K562 (cell line): Measurements from ENCODE around the gene MYO15B. TPM values are rescaled to one million over a fixed set of nuclear protein-coding genes. Genes with fewer than 3 reads are reported as not detected.

Experiments
- BHLHE40 ChIP-seq: IDR thresholded peaks from 2 replicates; pipeline ENCODE4 v1.6.1; 2011; ENCODE audit warnings: low read length, improper control_type of control experiment
- CBX3 ChIP-seq, 2 experiments: IDR thresholded peaks; 1 replicate in 1 of 2; 2 replicates in 1 of 2; pipeline ENCODE4 v1.6.1; 2012; ENCODE audit warnings: inconsistent platforms in 2 of 2, low read length in 2 of 2, borderline replicate concordance in 1 of 2, control low read depth in 1 of 2
- CCNT2 ChIP-seq: IDR thresholded peaks from 2 replicates; pipeline ENCODE4 v1.6.1; 2011; ENCODE audit warnings: borderline replicate concordance, low read depth, mild to moderate bottlenecking, moderate library complexity, mixed read lengths, low read length; ENCODE audit not compliant: insufficient read length; ENCODE audit errors: extremely low read depth
- DEAF1 ChIP-seq: fragments of 450-650 bp; formaldehyde crosslinking; IDR thresholded peaks from 2 replicates; pipeline ENCODE4 v1.4.0; 2020; ENCODE audit warnings: mild to moderate bottlenecking, moderate library complexity
- HDAC2 ChIP-seq: fragments of 450-650 bp; IDR thresholded peaks from 2 replicates; pipeline ENCODE4 v1.6.1; 2016; ENCODE audit warnings: mild to moderate bottlenecking
- MGA ChIP-seq: fragments of 450-650 bp; IDR thresholded peaks from 2 replicates; pipeline ENCODE4 v1.6.1; 2016; ENCODE audit warnings: mild to moderate bottlenecking, moderate library complexity
- PTBP1 ChIP-seq: fragments of 200-400 bp; formaldehyde crosslinking; IDR thresholded peaks from 2 replicates; pipeline ENCODE4 v1.6.1; 2017; ENCODE audit warnings: low read depth, low read length
- SNRNP70 ChIP-seq: fragments of 200-400 bp; formaldehyde crosslinking; optimal IDR thresholded peaks from 2 replicates; pipeline ENCODE3; 2017; ENCODE audit warnings: low read depth, low read length
- TAF1 ChIP-seq: IDR thresholded peaks from 2 replicates; pipeline ENCODE4 v1.6.1; 2011; ENCODE audit warnings: mild to moderate bottlenecking, low read length, moderate library complexity; ENCODE audit not compliant: insufficient read depth, control insufficient read depth, severe bottlenecking; ENCODE audit errors: extremely low read depth
- ZFX ChIP-seq: sonication (generic); formaldehyde crosslinking; IDR thresholded peaks from 2 replicates; pipeline ENCODE4 v1.8.0; 2022; ENCODE audit warnings: mild to moderate bottlenecking, missing genetic modification reagents, moderate library complexity
- ZNF282 ChIP-seq: sonication (generic); formaldehyde crosslinking; IDR thresholded peaks from 2 replicates; pipeline ENCODE4 v1.8.1; 2023; ENCODE audit warnings: missing genetic modification reagents
- ZNF384 ChIP-seq: IDR thresholded peaks from 2 replicates; pipeline ENCODE4 v1.6.1; 2012; ENCODE audit warnings: low read depth, low read length, improper control_type of control experiment
- polyA plus RNA-seq, 8 experiments: library from polyadenylated mRNA; depleted of rRNA in 4 of 8; stranded (reverse) in 5 of 8; unstranded in 3 of 8; fragments of >200 nt; fragmentation: Nextera tagmentation in 2 of 8; fragmentation: Illumina TruSeq in 1 of 8; extraction: Ambion mirVana in 2 of 8; extraction: Trizol in 1 of 8; gene quantifications; 2 replicates each; pipeline versions ENCODE4 v1.2.1 to v1.2.3, GENCODE V29; 2011 to 2014; ENCODE audit warnings: inconsistent platforms in 1 of 8, missing spikeins in 1 of 8
- total RNA-seq, 7 experiments: library from RNA; depleted of rRNA in 6 of 7; stranded (reverse); fragments of >200 nt in 6 of 7; fragmentation: Illumina TruSeq in 2 of 7; extraction: Trizol in 2 of 7; gene quantifications; 2 replicates each; pipeline versions ENCODE4 v1.2.1 to v1.2.3, GENCODE V29; 2011 to 2021; ENCODE audit warnings: low replicate concordance in 1 of 7
- TF ChIP-seq, protein P1 (sequence below), 2 experiments: fragments of 450-650 bp in 1 of 2; sonication (generic) in 1 of 2; formaldehyde crosslinking; conservative IDR thresholded peaks; 2 replicates each; pipeline versions ENCODE4 v1.4.0 to v1.8.1; 2020 to 2022; ENCODE audit warnings: mild to moderate bottlenecking in 1 of 2, missing genetic modification reagents in 1 of 2

Gene MYO15B
- total and polyA plus RNA-seq, 9 of the 15 experiments (the other 6 are each of a cell fraction or from before 2014, with no cell fraction given): 0.05 to 3.1 (median 0.83) TPM; not detected in 2

DNA sequence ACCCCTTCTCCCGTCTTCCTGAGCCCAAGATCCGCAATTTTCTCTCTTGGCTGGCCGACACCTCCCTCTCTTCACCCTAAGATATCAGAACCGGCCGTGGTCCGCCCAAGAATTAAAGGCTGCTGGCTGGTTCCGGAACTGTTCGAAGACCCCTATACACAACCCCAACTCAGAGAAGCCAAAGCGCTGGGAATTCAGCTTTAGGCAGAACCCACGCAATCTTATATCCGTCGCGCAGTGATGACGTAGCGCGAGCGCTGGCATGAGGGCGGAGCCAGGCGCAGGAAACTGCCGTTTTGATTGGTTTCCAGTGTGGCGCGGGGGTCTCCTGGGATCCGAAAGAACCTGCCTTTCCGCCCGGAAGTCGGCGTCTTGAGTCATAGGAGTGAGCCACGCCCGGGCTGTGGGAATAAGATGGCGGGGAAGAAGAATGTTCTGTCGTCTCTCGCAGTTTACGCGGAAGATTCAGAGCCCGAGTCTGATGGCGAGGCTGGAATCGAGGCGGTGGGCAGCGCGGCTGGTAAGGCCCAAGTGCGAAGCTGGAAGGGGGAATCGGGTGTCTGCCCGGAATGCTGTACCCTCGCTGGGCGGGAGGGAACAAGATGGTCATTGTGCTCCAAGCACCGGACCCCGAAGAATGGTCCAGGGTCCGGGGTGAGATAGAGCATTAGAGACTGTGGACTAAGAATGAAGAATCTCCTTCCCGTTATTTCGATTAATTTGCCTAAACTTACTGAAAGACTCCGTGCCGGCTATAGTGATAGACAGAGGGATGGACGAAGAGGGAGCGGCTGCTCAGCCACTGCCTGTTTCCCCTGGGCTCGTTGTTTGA is 79.6 kb downstream of the MYO15B start, which contains the start of the genes RECQL5 and SAP30BP (continued):
- TF ChIP-seq MGA: no peak
- peak; percentile 83; the same call in 1 of the 2 replicates for TF ChIP-seq HDAC2
- TF ChIP-seq BHLHE40: no peak
- TF ChIP-seq, protein P1, sequence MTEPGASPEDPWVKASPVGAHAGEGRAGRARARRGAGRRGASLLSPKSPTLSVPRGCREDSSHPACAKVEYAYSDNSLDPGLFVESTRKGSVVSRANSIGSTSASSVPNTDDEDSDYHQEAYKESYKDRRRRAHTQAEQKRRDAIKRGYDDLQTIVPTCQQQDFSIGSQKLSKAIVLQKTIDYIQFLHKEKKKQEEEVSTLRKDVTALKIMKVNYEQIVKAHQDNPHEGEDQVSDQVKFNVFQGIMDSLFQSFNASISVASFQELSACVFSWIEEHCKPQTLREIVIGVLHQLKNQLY (CRISPR knock-in tag; conservative IDR thresholded peaks at IDR 0.05): no peak
- no peak for TF ChIP-seq CBX3 (IDR thresholded peaks at IDR 0.05; ENCODE audit: borderline replicate concordance in 1 of 2, low read length in 2 of 2)
- TF ChIP-seq PTBP1: no peak
- TF ChIP-seq SNRNP70: no peak
- no peak for TF ChIP-seq DEAF1 (CRISPR knock-in tag)
- TF ChIP-seq ZNF384: no peak
- no peak for TF ChIP-seq ZNF282
- peak; percentile 24; the same call in 1 of the 2 replicates for TF ChIP-seq ZFX (CRISPR knock-in tag)
- TF ChIP-seq CCNT2: no peak
- peak; percentile 88 for TF ChIP-seq TAF1
